ENCODE measurements around the gene LRRC57. TPM values are rescaled to one million over a fixed set of nuclear protein-coding genes. Genes with fewer than 3 reads are reported as not detected.

The LRRC57 gene
- total and polyA plus RNA-seq, 2 of the 13 experiments (the other 11 are each of a cell fraction or from before 2014, with no cell fraction given): 5.8 to 14.8 TPM

- no peak for TF ChIP-seq RFX3 (CRISPR knock-in tag; IDR thresholded peaks at IDR 0.05)
- no peak for TF ChIP-seq ZNF343 (CRISPR knock-in tag; IDR thresholded peaks at IDR 0.05)
- TF ChIP-seq ELF1 (CRISPR knock-in tag; IDR thresholded peaks at IDR 0.05): peak; percentile 87
- no peak for TF ChIP-seq RCOR2 (CRISPR knock-in tag; IDR thresholded peaks at IDR 0.05)
- TF ChIP-seq, protein P1, sequence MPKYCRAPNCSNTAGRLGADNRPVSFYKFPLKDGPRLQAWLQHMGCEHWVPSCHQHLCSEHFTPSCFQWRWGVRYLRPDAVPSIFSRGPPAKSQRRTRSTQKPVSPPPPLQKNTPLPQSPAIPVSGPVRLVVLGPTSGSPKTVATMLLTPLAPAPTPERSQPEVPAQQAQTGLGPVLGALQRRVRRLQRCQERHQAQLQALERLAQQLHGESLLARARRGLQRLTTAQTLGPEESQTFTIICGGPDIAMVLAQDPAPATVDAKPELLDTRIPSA (CRISPR knock-in tag; IDR thresholded peaks at IDR 0.05; ENCODE audit: borderline replicate concordance): no peak; the same call in 1 of the 2 replicates
- TF ChIP-seq KDM5B (CRISPR knock-in tag; IDR thresholded peaks at IDR 0.05; ENCODE audit: borderline replicate concordance): 0 out of 2 replicates have a peak, but pooled peaks have one; percentile 37
- no peak for TF ChIP-seq ZNF747 (CRISPR knock-in tag; IDR thresholded peaks at IDR 0.05; ENCODE audit: borderline replicate concordance)
- TF ChIP-seq SRSF1 (optimal IDR thresholded peaks at IDR 0.05; ENCODE audit: low read depth, low read length): no peak
- TF ChIP-seq ASH2L (IDR thresholded peaks at IDR 0.05; ENCODE audit: insufficient read length, low read depth, low read length): peak; percentile 81
- TF ChIP-seq NFYB (CRISPR knock-in tag; IDR thresholded peaks at IDR 0.05): peak; percentile 95
- no peak for TF ChIP-seq MTF1 (CRISPR knock-in tag; IDR thresholded peaks at IDR 0.05)
- TF ChIP-seq ZNF33A (CRISPR knock-in tag; IDR thresholded peaks at IDR 0.05; ENCODE audit: borderline replicate concordance): no peak
- peak; percentile 68 for TF ChIP-seq ZFP90 (CRISPR knock-in tag; IDR thresholded peaks at IDR 0.05; ENCODE audit: borderline replicate concordance)
- no peak for TF ChIP-seq ZZZ3 (CRISPR knock-in tag; IDR thresholded peaks at IDR 0.05; ENCODE audit: borderline replicate concordance)
- TF ChIP-seq, protein P2, sequence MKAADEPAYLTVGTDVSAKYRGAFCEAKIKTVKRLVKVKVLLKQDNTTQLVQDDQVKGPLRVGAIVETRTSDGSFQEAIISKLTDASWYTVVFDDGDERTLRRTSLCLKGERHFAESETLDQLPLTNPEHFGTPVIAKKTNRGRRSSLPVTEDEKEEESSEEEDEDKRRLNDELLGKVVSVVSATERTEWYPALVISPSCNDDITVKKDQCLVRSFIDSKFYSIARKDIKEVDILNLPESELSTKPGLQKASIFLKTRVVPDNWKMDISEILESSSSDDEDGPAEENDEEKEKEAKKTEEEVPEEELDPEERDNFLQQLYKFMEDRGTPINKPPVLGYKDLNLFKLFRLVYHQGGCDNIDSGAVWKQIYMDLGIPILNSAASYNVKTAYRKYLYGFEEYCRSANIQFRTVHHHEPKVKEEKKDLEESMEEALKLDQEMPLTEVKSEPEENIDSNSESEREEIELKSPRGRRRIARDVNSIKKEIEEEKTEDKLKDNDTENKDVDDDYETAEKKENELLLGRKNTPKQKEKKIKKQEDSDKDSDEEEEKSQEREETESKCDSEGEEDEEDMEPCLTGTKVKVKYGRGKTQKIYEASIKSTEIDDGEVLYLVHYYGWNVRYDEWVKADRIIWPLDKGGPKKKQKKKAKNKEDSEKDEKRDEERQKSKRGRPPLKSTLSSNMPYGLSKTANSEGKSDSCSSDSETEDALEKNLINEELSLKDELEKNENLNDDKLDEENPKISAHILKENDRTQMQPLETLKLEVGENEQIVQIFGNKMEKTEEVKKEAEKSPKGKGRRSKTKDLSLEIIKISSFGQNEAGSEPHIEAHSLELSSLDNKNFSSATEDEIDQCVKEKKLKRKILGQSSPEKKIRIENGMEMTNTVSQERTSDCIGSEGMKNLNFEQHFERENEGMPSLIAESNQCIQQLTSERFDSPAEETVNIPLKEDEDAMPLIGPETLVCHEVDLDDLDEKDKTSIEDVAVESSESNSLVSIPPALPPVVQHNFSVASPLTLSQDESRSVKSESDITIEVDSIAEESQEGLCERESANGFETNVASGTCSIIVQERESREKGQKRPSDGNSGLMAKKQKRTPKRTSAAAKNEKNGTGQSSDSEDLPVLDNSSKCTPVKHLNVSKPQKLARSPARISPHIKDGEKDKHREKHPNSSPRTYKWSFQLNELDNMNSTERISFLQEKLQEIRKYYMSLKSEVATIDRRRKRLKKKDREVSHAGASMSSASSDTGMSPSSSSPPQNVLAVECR (CRISPR knock-in tag; IDR thresholded peaks at IDR 0.05; ENCODE audit: borderline replicate concordance): peak; percentile 89; the same call in 1 of the 2 replicates
- peak; percentile 66; the same call in 1 of the 2 replicates for TF ChIP-seq MEF2D (CRISPR knock-in tag; IDR thresholded peaks at IDR 0.05)
- peak; percentile 68; the same call in 1 of the 2 replicates for TF ChIP-seq ZNF83 (CRISPR knock-in tag; IDR thresholded peaks at IDR 0.05; ENCODE audit: borderline replicate concordance)
Measured at GRCh38 chr15:42495361-42496212, 53.0 kb downstream of the LRRC57 start, which contains the start of gene SNAP23 (continued).

Measured in HepG2 (cell line).